Breast epithelium (tissue), 3 donors: Measurements from ENCODE around the gene UBE2H.

Source experiments
- CTCF ChIP-seq, 3 donors: fragments of 450-650 bp; IDR thresholded peaks; one replicate each; pipeline ENCODE4 v1.5.1; 2016 to 2017; ENCODE audit warnings: antibody characterized with exemption in 3 of 3, mild to moderate bottlenecking in 3 of 3, moderate library complexity in 3 of 3
- POLR2A ChIP-seq: fragments of 450-650 bp; IDR thresholded peaks from one replicate; pipeline ENCODE4 v1.6.1; 2016; ENCODE audit warnings: antibody characterized with exemption, mild to moderate bottlenecking, moderate library complexity

- no peak for TF ChIP-seq CTCF (IDR thresholded peaks at IDR 0.05)
- no peak for TF ChIP-seq POLR2A
Measured at GRCh38 chr7:129950191-129950932, 2.4 kb downstream of the UBE2H start.
